Measurements from ENCODE around the gene PLCB1. TPM values are rescaled to one million over a fixed set of nuclear protein-coding genes. Genes with fewer than 3 reads are reported as not detected.

The PLCB1 gene
- total RNA-seq, 2 experiments from 2014 or later = 3.1 to 3.6 TPM

Other genes with a start within 250 kb of the PLCB1 start
- not detected for gene HAO1, start 191.8 kb upstream of the PLCB1 start, total RNA-seq
- 10 to 100 TPM; 21.2 to 21.8 TPM for gene TMX4, start 112.5 kb upstream of the PLCB1 start, total RNA-seq